Suprapubic skin (tissue), 4 donors: ENCODE measurements around the gene C1orf21. TPM values are rescaled to one million over a fixed set of nuclear protein-coding genes. Genes with fewer than 3 reads are reported as not detected.

Experiments used
- DNase-seq, 2 donors: peaks; one replicate each; pipeline ENCODE4 v3.0.0-alpha.2; 2019; ENCODE audit warnings: low spot score in 2 of 2
- H3K27ac ChIP-seq: fragments of 200-600 bp; sonication (generic); one replicate; pipeline ENCODE4 v1.5.1; 2019
- H3K27me3 ChIP-seq: fragments of 200-600 bp; sonication (generic); one replicate; pipeline ENCODE4 v1.5.1; 2019
- H3K36me3 ChIP-seq: fragments of 200-600 bp; sonication (generic); one replicate; pipeline ENCODE4 v1.5.1; 2019
- H3K4me1 ChIP-seq: fragments of 200-600 bp; sonication (generic); one replicate; pipeline ENCODE4 v1.5.1; 2019
- H3K4me3 ChIP-seq: fragments of 200-600 bp; sonication (generic); one replicate; pipeline ENCODE4 v1.5.1; 2019; ENCODE audit warnings: mild to moderate bottlenecking
- H3K9me3 ChIP-seq: fragments of 200-600 bp; sonication (generic); one replicate; pipeline ENCODE4 v1.5.1; 2019
- EP300 ChIP-seq: sonication (generic); formaldehyde crosslinking; IDR thresholded peaks from one replicate; pipeline ENCODE4 v1.6.1; 2017; ENCODE audit warnings: antibody characterized with exemption
- POLR2A ChIP-seq, 2 donors: fragments of 450-650 bp; IDR thresholded peaks; one replicate each; pipeline ENCODE4 v1.6.1; 2017; ENCODE audit warnings: antibody characterized with exemption in 2 of 2, mild to moderate bottlenecking in 2 of 2, moderate library complexity in 2 of 2
- POLR2AphosphoS5 ChIP-seq, 3 donors: sonication (generic); formaldehyde crosslinking; IDR thresholded peaks; one replicate each; pipeline ENCODE4 v1.6.1; 2017; ENCODE audit warnings: antibody characterized with exemption in 3 of 3
- WGBS: methylation state at CpG from one replicate; pipeline ENCODE4 v1.1.5; 2018; 5-methylcytosine and 5-hydroxymethylcytosine counted together
- total RNA-seq, 4 donors: library from RNA; depleted of rRNA; stranded (reverse); fragments of >200 nt; gene quantifications; one replicate each; pipeline ENCODE4 v1.1.0, GENCODE V29; 2016
- TF ChIP-seq, protein P1 (sequence below), 2 donors: fragments of 200-600 bp in 1 of 2; fragments of 450-650 bp in 1 of 2; sonication (generic) in 1 of 2; IDR thresholded peaks; one replicate each; pipeline ENCODE4 v1.5.1; 2016 to 2019; ENCODE audit warnings: antibody characterized with exemption in 2 of 2, mild to moderate bottlenecking in 1 of 2, moderate library complexity in 1 of 2

Gene C1orf21
- total RNA-seq, 4 donors from 2014 or later = 73.0 to 95.7 (median 79.2) TPM

DNA sequence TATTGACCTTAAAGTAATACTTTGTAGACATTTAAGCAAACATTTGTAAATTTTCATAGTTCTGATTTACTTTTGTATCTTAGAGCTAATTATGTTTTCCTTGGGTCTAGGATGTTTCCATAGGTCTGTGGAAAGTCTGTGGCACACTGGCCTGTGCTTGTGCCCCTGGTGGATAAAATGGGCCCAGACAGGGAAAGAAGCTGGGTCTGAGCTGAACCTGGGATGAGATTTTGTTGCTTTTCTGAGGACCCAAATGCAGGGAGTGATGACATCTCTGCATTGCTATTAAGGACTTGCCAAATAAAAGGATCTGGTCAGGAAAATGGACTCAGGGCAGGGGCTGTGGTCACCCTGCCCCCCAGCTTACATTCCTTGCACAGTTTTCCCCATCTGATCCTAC lies 41.8 kb downstream of the C1orf21 start:
- TF ChIP-seq, protein P1, sequence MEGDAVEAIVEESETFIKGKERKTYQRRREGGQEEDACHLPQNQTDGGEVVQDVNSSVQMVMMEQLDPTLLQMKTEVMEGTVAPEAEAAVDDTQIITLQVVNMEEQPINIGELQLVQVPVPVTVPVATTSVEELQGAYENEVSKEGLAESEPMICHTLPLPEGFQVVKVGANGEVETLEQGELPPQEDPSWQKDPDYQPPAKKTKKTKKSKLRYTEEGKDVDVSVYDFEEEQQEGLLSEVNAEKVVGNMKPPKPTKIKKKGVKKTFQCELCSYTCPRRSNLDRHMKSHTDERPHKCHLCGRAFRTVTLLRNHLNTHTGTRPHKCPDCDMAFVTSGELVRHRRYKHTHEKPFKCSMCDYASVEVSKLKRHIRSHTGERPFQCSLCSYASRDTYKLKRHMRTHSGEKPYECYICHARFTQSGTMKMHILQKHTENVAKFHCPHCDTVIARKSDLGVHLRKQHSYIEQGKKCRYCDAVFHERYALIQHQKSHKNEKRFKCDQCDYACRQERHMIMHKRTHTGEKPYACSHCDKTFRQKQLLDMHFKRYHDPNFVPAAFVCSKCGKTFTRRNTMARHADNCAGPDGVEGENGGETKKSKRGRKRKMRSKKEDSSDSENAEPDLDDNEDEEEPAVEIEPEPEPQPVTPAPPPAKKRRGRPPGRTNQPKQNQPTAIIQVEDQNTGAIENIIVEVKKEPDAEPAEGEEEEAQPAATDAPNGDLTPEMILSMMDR (IDR thresholded peaks at IDR 0.05) = no peak
- TF ChIP-seq EP300 (no peak), POLR2AphosphoS5 (IDR thresholded peaks at IDR 0.05) (no peak), POLR2A (IDR thresholded peaks at IDR 0.05) (no peak)
- peaks cover 5% of the 10 kb centered on the region for H3K9me3 ChIP-seq
- peaks cover 39% of the 10 kb centered on the region for H3K4me1 ChIP-seq
- DNase-seq = no peak
- peaks cover 4% of the 10 kb centered on the region for H3K36me3 ChIP-seq
- H3K4me3 ChIP-seq = no peak overlapping the region
- H3K27ac ChIP-seq = no peak overlapping the region
- H3K27me3 ChIP-seq = no peaks in the 10 kb centered on the region

DNA sequence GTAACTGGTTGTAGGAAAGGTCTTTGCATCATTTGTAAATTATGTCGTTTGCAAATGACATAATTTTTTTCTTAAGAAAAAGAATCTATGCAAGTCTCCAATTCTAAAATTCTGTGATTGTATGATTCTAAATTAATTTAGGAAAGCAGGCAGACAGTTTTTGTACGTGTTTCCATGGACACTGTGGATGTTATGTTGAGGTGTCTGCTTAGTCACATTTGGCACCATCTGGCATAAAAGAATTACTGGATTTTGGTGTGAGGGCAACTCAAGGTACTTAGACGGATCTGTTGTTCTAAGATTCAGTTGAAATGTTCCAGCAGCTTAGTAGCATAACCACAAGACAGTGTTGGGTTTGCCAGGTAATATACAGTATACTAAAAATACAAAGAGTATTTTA lies 42.5 kb downstream of the C1orf21 start:
- TF ChIP-seq EP300 = no peak
- TF ChIP-seq, protein P1 (IDR thresholded peaks at IDR 0.05) = no peak
- no peak overlapping the region for H3K4me3 ChIP-seq
- H3K27ac ChIP-seq = no peak overlapping the region
- peaks cover 4% of the 10 kb centered on the region for H3K36me3 ChIP-seq
- no peaks in the 10 kb centered on the region for H3K27me3 ChIP-seq
- WGBS = 74% methylated on average over 3 of the region's 3 CpGs
- H3K4me1 ChIP-seq = peaks cover 32% of the 10 kb centered on the region
- H3K9me3 ChIP-seq = peaks cover 5% of the 10 kb centered on the region
- DNase-seq = no peak

DNA sequence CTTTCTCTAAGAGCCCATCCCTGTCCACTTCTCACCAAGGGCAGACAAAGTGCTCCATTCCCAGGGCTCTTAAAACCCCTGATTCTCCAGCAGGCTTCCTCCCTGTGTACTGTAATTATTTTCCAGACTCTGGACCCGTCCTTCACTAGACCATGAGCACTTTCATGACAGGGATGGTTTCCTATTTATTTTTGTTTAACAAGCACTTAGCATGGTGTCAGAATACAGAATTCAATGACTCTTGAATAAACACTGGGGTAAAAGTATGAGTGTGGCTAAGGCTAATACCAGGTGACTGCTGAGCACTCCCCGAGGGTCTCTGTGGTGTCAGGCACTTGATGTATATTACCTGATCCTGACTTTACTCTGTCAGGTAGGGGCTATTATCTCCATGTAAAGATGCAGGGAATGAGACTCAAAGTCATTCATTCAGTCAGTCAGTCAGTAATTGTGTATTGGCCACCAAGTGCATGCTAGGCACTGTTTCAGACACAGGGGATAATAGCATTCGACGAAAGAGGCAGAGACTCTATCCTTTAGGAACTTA lies 47.2 kb downstream of the C1orf21 start:
- Histone ChIP-seq H3K4me1 (peaks cover 5% of the 10 kb centered on the region), H3K27ac (no peak overlapping the region), H3K27me3 (no peaks in the 10 kb centered on the region), H3K4me3 (no peak overlapping the region), H3K9me3 (peaks cover 5% of the 10 kb centered on the region), H3K36me3 (peaks cover 4% of the 10 kb centered on the region)
- DNase-seq = no peak
- no peak for TF ChIP-seq POLR2A (IDR thresholded peaks at IDR 0.05)
- no peak for TF ChIP-seq POLR2AphosphoS5 (IDR thresholded peaks at IDR 0.05)
- no peak for TF ChIP-seq EP300
- TF ChIP-seq, protein P1 (IDR thresholded peaks at IDR 0.05) = no peak
- 98% methylated on average over 4 of the region's 4 CpGs for WGBS

DNA sequence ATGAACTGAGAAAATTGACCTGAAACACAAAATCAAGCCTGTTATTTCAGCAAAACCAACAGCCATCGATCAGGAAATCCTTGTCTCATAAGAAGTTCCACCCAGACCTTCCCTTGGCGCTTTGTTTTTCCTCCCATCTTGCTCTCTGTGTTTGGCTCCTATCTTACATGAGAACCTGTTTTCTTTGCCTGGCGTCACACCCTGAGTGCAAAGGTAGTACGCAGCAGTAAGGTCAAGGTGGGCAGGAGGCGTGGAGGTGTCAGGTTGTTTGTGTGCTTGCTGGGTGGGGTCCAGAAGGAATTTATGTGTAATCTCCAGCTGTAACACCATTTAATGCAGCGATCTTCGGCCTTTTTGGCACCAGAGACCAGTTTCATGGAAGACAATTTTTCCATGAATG lies 50.5 kb downstream of the C1orf21 start:
- Histone ChIP-seq H3K4me3 (no peak overlapping the region), H3K27ac (no peak overlapping the region), H3K27me3 (no peaks in the 10 kb centered on the region), H3K9me3 (no peaks in the 10 kb centered on the region), H3K4me1 (peaks cover 19% of the 10 kb centered on the region), H3K36me3 (no peaks in the 10 kb centered on the region)
- DNase-seq = no peak
- WGBS = 85% methylated on average over 7 of the region's 7 CpGs
- TF ChIP-seq EP300 = no peak

DNA sequence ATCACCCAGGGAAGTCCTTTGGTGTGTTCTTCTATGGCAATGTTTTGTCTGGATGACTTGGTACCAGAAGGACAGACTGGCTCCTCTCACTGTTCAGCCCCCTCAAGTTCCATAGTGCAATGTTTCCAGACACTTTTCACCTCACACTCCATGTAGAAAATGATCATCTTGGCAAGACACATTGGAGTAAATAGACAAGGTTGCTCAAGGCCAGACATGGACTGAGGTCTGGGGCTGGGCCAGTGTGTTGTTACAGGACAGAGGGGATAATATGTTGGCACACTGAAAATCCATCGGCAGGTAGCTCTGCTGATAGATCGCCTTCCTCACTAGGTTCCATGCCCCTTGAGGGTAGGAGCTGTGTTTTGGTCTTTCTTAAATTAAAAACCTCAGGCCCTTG lies 51.5 kb downstream of the C1orf21 start:
- peaks cover 25% of the 10 kb centered on the region for H3K4me1 ChIP-seq
- 94% methylated on average over 2 of the region's 2 CpGs for WGBS
- TF ChIP-seq, protein P1 (IDR thresholded peaks at IDR 0.05) = no peak
- TF ChIP-seq POLR2A (IDR thresholded peaks at IDR 0.05) (no peak), EP300 (no peak), POLR2AphosphoS5 (IDR thresholded peaks at IDR 0.05) (no peak)
- no peak overlapping the region for H3K27ac ChIP-seq
- no peaks in the 10 kb centered on the region for H3K9me3 ChIP-seq
- H3K4me3 ChIP-seq = no peak overlapping the region
- DNase-seq = no peak
- H3K36me3 ChIP-seq = no peaks in the 10 kb centered on the region
- H3K27me3 ChIP-seq = no peaks in the 10 kb centered on the region

DNA sequence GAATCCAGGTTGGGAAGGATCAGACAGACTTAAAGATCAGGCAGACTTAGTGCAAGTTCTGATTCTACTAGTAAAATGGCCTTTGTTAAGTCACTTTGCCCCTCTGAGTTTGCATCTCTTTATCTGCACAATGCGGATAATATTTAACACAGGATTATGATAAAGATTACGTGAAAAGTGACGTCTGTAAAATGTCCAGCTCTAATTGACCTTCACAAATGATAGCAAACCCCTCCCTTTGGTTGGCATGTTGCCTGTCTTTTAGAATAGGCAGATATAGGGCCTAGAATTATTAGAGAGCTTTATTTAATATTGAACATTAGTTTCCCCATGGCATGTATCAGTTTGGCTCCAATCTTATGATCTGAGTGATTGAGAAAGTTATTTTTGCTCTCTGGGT lies 55.4 kb downstream of the C1orf21 start:
- Histone ChIP-seq H3K4me3 (no peak overlapping the region), H3K27ac (no peak overlapping the region), H3K36me3 (no peaks in the 10 kb centered on the region), H3K9me3 (no peaks in the 10 kb centered on the region), H3K27me3 (no peaks in the 10 kb centered on the region), H3K4me1 (peaks cover 29% of the 10 kb centered on the region)
- TF ChIP-seq POLR2AphosphoS5 (IDR thresholded peaks at IDR 0.05) (no peak), EP300 (no peak), POLR2A (IDR thresholded peaks at IDR 0.05) (no peak)
- TF ChIP-seq, protein P1 (IDR thresholded peaks at IDR 0.05) = no peak
- no peak for DNase-seq
- WGBS = 74% methylated on average over 3 of the region's 3 CpGs
